Esophagus muscularis mucosa (tissue), 4 donors: ENCODE data around the gene USP36. TPM values are rescaled to one million over a fixed set of nuclear protein-coding genes. Genes with fewer than 3 reads are reported as not detected.
A peak's percentile ranks its signal among the peaks of the same experiment; 100 is the strongest.

Experiments
- DNase-seq: peaks from one replicate; pipeline ENCODE4 v3.0.0-alpha.2; 2017; ENCODE audit errors: extremely low spot score
- H3K27ac ChIP-seq, 4 donors: fragments of 200-600 bp; sonication (generic); replicated peaks in 1 of 4; 1 replicate in 3 of 4; 2 replicates in 1 of 4; pipeline ENCODE4 v1.5.1; 2016 to 2019; ENCODE audit warnings: mild to moderate bottlenecking in 1 of 4
- H3K27me3 ChIP-seq, 4 donors: fragments of 200-600 bp; sonication (generic); one replicate each; pipeline versions ENCODE4 v1.5.1 to v1.6.0; 2016 to 2019
- H3K36me3 ChIP-seq, 4 donors: fragments of 200-600 bp; sonication (generic); one replicate each; pipeline ENCODE4 v1.5.1; 2016 to 2019
- H3K4me1 ChIP-seq, 4 donors: fragments of 200-600 bp; sonication (generic); one replicate each; pipeline ENCODE4 v1.5.1; 2016 to 2019
- H3K4me3 ChIP-seq, 4 donors: fragments of 200-600 bp; sonication (generic); 1 replicate in 2 of 4; 2 replicates in 2 of 4; pipeline ENCODE4 v1.5.1; 2016 to 2019; ENCODE audit warnings: mild to moderate bottlenecking in 4 of 4, moderate library complexity in 1 of 4
- H3K9me3 ChIP-seq, 4 donors: fragments of 200-600 bp; sonication (generic); 1 replicate in 3 of 4; 2 replicates in 1 of 4; pipeline ENCODE4 v1.5.1; 2016 to 2019
- CTCF ChIP-seq, 3 experiments: fragments of 200-600 bp in 2 of 3; fragments of 450-650 bp in 1 of 3; sonication (generic) in 2 of 3; IDR thresholded peaks; one replicate each; pipeline ENCODE4 v1.5.1; 2017 to 2019; ENCODE audit warnings: antibody characterized with exemption in 3 of 3, mild to moderate bottlenecking in 2 of 3, moderate library complexity in 1 of 3
- EP300 ChIP-seq: sonication (generic); formaldehyde crosslinking; IDR thresholded peaks from one replicate; pipeline ENCODE4 v1.6.1; 2017; ENCODE audit warnings: antibody characterized with exemption
- POLR2A ChIP-seq: fragments of 450-650 bp; IDR thresholded peaks from one replicate; pipeline ENCODE4 v1.6.1; 2017; ENCODE audit warnings: antibody characterized with exemption, moderate library complexity, mild to moderate bottlenecking, low read depth
- POLR2AphosphoS5 ChIP-seq, 2 donors: sonication (generic); formaldehyde crosslinking; IDR thresholded peaks; one replicate each; pipeline ENCODE4 v1.6.1; 2017; ENCODE audit warnings: antibody characterized with exemption in 2 of 2
- WGBS: methylation state at CpG from one replicate; pipeline ENCODE4 v1.1.5; 2018; 5-methylcytosine and 5-hydroxymethylcytosine counted together
- intact Hi-C: fragments of 100-400 bp; cut with DNase I; formaldehyde crosslinking; loops from one replicate; pipeline ENCODE4 v1.15.1; 2023
- total RNA-seq, 4 donors: library from RNA; depleted of rRNA; stranded (reverse); fragments of >200 nt; gene quantifications; one replicate each; pipeline versions ENCODE4 v1.1.0 to v1.2.1, GENCODE V29; 2016

USP36 gene
- total RNA-seq, 4 donors from 2014 or later: 23.3 to 44.7 (median 32.2) TPM

- no peak for TF ChIP-seq POLR2A
- TF ChIP-seq CTCF (IDR thresholded peaks at IDR 0.05): no peak
- TF ChIP-seq EP300: no peak
- TF ChIP-seq POLR2AphosphoS5 (IDR thresholded peaks at IDR 0.05): no peak
- peak overlapping the region in 1 of 4 donors; percentile 50 for H3K27ac ChIP-seq
- H3K4me1 ChIP-seq: peaks cover 0 to 5% (median 0%) of the 10 kb centered on the region in 4 donors
- H3K27me3 ChIP-seq: no peaks in the 10 kb centered on the region
- no peak for DNase-seq
- 89% methylated on average over 19 of the region's 21 CpGs for WGBS
- H3K36me3 ChIP-seq: peaks cover 80 to 100% (median 96%) of the 10 kb centered on the region in 4 donors
- H3K9me3 ChIP-seq: no peaks in the 10 kb centered on the region
- intact Hi-C loops: no loop called here
- no peak overlapping the region for H3K4me3 ChIP-seq
These were observed 13.6 kb downstream of the USP36 start for GRCh38 chr17:78826836-78827509.

GRCh38 chr17:78826421-78826820, 14.2 kb downstream of the USP36 start:
- intact Hi-C loops: no loop called here
- H3K9me3 ChIP-seq: no peaks in the 10 kb centered on the region
- peaks cover 80 to 100% (median 96%) of the 10 kb centered on the region in 4 donors for H3K36me3 ChIP-seq
- DNase-seq: no peak
- H3K4me3 ChIP-seq: no peak overlapping the region
- WGBS: 69% methylated on average over 5 of the region's 5 CpGs
- no peak for TF ChIP-seq POLR2AphosphoS5 (IDR thresholded peaks at IDR 0.05)
- peak overlapping the region in 1 of 4 donors; percentile 37 for H3K27ac ChIP-seq
- peaks cover 0 to 5% (median 0%) of the 10 kb centered on the region in 4 donors for H3K4me1 ChIP-seq
- no peaks in the 10 kb centered on the region for H3K27me3 ChIP-seq

GRCh38 chr17:78825696-78826095, 14.9 kb downstream of the USP36 start:
- Histone ChIP-seq H3K27ac (peak overlapping the region in 2 of 4 donors; percentile 24 to 37), H3K27me3 (no peaks in the 10 kb centered on the region), H3K4me1 (peaks cover 0 to 5% (median 0%) of the 10 kb centered on the region in 4 donors), H3K36me3 (peaks cover 76 to 100% (median 98%) of the 10 kb centered on the region in 4 donors), H3K9me3 (no peaks in the 10 kb centered on the region), H3K4me3 (no peak overlapping the region)
- no peak for DNase-seq
- 94% methylated on average over 6 of the region's 6 CpGs for WGBS
- intact Hi-C loops: no loop called here
- TF ChIP-seq POLR2AphosphoS5 (IDR thresholded peaks at IDR 0.05): no peak
- TF ChIP-seq CTCF (IDR thresholded peaks at IDR 0.05): no peak
- no peak for TF ChIP-seq EP300
- no peak for TF ChIP-seq POLR2A

- no peak for TF ChIP-seq POLR2AphosphoS5 (IDR thresholded peaks at IDR 0.05)
- TF ChIP-seq CTCF (IDR thresholded peaks at IDR 0.05): no peak
- TF ChIP-seq POLR2A: no peak
- no peak for TF ChIP-seq EP300
- Histone ChIP-seq H3K27ac (no peak overlapping the region), H3K36me3 (peaks cover 77 to 100% (median 98%) of the 10 kb centered on the region in 4 donors), H3K9me3 (no peaks in the 10 kb centered on the region), H3K27me3 (no peaks in the 10 kb centered on the region), H3K4me3 (no peak overlapping the region), H3K4me1 (peaks cover 0 to 7% (median 4%) of the 10 kb centered on the region in 4 donors)
- intact Hi-C loops: no loop called here
- 87% methylated on average over 7 of the region's 7 CpGs for WGBS
- no peak for DNase-seq
These were observed 16.4 kb downstream of the USP36 start for GRCh38 chr17:78824240-78824639.

GRCh38 chr17:78823282-78824046, 17.1 kb downstream of the USP36 start:
- Histone ChIP-seq H3K36me3 (peaks cover 76 to 100% (median 98%) of the 10 kb centered on the region in 4 donors), H3K9me3 (no peaks in the 10 kb centered on the region)
- WGBS: 84% methylated on average over 12 of the region's 14 CpGs

More at GRCh38 chr17:78823282-78824046, 17.1 kb downstream of the USP36 start:
- intact Hi-C loops: no loop called here
- no peak overlapping the region for H3K4me3 ChIP-seq
- no peak for DNase-seq
- TF ChIP-seq CTCF (IDR thresholded peaks at IDR 0.05): no peak
- TF ChIP-seq POLR2AphosphoS5 (IDR thresholded peaks at IDR 0.05): no peak
- TF ChIP-seq EP300: no peak
- no peak for TF ChIP-seq POLR2A
- no peaks in the 10 kb centered on the region for H3K27me3 ChIP-seq
- peaks cover 0 to 9% (median 6%) of the 10 kb centered on the region in 4 donors for H3K4me1 ChIP-seq
- no peak overlapping the region for H3K27ac ChIP-seq
